CD4-positive, CD25-positive, alpha-beta regulatory T cell (primary cell): Measurements from ENCODE around the gene NACAD. TPM values are rescaled to one million over a fixed set of nuclear protein-coding genes. Genes with fewer than 3 reads are reported as not detected.

Source experiments
- ATAC-seq, 2 donors: fragments of 150-1000 bp; cut with Tn5 transposase; one replicate each; pipeline ENCODE4 v1.10.0; 2021; ENCODE audit warnings: low read depth in 2 of 2, moderate number of reproducible peaks in 2 of 2, moderate library complexity in 1 of 2
- DNase-seq, 3 donors: peaks; one replicate each; pipeline versions ENCODE4 v3.0.0 to v3.0.0-alpha.2; 2012 to 2022; ENCODE audit warnings: mixed read lengths in 1 of 3
- H3K27ac ChIP-seq: one replicate; pipeline ENCODE4 v1.7.0; 2013; ENCODE audit warnings: mild to moderate bottlenecking, low read length; ENCODE audit not compliant: insufficient read depth, poor library complexity, severe bottlenecking
- H3K27me3 ChIP-seq: one replicate; pipeline ENCODE4 v1.7.0; 2013; ENCODE audit warnings: low read length; ENCODE audit not compliant: control insufficient read depth, insufficient read depth
- H3K36me3 ChIP-seq: one replicate; pipeline ENCODE4 v1.7.0; 2013; ENCODE audit warnings: mild to moderate bottlenecking, low read length, moderate library complexity; ENCODE audit not compliant: control insufficient read depth, insufficient read depth
- H3K4me1 ChIP-seq: 2 replicates; pipeline ENCODE4 v1.7.0; 2013; ENCODE audit warnings: mild to moderate bottlenecking, low read length; ENCODE audit not compliant: insufficient read depth, control insufficient read depth, poor library complexity, severe bottlenecking
- H3K4me3 ChIP-seq: one replicate; pipeline ENCODE4 v1.7.0; 2013; ENCODE audit warnings: low read depth, mild to moderate bottlenecking, low read length, moderate library complexity
- H3K9me3 ChIP-seq, 2 experiments: 1 replicate in 1 of 2; 2 replicates in 1 of 2; pipeline ENCODE4 v1.7.0; 2013; ENCODE audit warnings: low read length in 2 of 2, mild to moderate bottlenecking in 1 of 2, moderate library complexity in 1 of 2; ENCODE audit not compliant: control insufficient read depth in 2 of 2
- H3K27ac Mint-ChIP-seq, 3 donors: one replicate each; pipeline ENCODE4 v1.8.0; 2020 to 2022; ENCODE audit warnings: mild to moderate bottlenecking in 3 of 3, mixed read lengths in 3 of 3, moderate library complexity in 2 of 3
- H3K27me3 Mint-ChIP-seq: one replicate; pipeline ENCODE4 v1.8.0; 2022; ENCODE audit warnings: mild to moderate bottlenecking, mixed read lengths
- H3K36me3 Mint-ChIP-seq: one replicate; pipeline ENCODE4 v1.8.0; 2020; ENCODE audit warnings: mixed read lengths
- H3K4me1 Mint-ChIP-seq, 4 donors: one replicate each; pipeline ENCODE4 v1.8.0; 2020 to 2022; ENCODE audit warnings: mixed read lengths in 4 of 4, mild to moderate bottlenecking in 1 of 4
- H3K4me3 Mint-ChIP-seq, 4 donors: one replicate each; pipeline ENCODE4 v1.8.0; 2020 to 2022; ENCODE audit warnings: mild to moderate bottlenecking in 4 of 4, mixed read lengths in 4 of 4, moderate library complexity in 3 of 4
- H3K9me3 Mint-ChIP-seq, 7 donors: one replicate each; pipeline ENCODE4 v1.8.0; 2020 to 2022; ENCODE audit warnings: mixed read lengths in 7 of 7, mild to moderate bottlenecking in 3 of 7, moderate library complexity in 2 of 7
- polyA plus RNA-seq, 4 donors: library from polyadenylated mRNA; unstranded; fragments of 300-500 nt; fragmentation: Illumina TruSeq; gene quantifications; one replicate each; pipeline ENCODE4 v1.2.3, GENCODE V29; 2021
- total RNA-seq: library from RNA; stranded (reverse); gene quantifications from one replicate; pipeline ENCODE4 v1.2.3, GENCODE V29; 2022

NACAD gene
- total and polyA plus RNA-seq, 5 donors from 2014 or later: 0.07 TPM; not detected in 4

GRCh38 chr7:45061806-45062425 lies 26.9 kb downstream of the NACAD start:
- Mint-ChIP-seq H3K4me1 (peaks cover 30 to 92% (median 61%) of the 10 kb centered on the region in 4 donors), H3K27ac (peak overlapping the region; percentile 1 to 79 (median 32)), H3K9me3 (no peaks in the 10 kb centered on the region), H3K27me3 (no peaks in the 10 kb centered on the region), H3K4me3 (peak overlapping the region in 3 of 4 donors; percentile 5 to 75 (median 58)), H3K36me3 (peaks cover 56% of the 10 kb centered on the region)
- Histone ChIP-seq H3K9me3 (no peaks in the 10 kb centered on the region), H3K4me3 (peak overlapping the region; percentile 4), H3K27ac (peak overlapping the region; percentile 41), H3K36me3 (peaks cover 76% of the 10 kb centered on the region), H3K4me1 (peaks cover 49% of the 10 kb centered on the region), H3K27me3 (no peaks in the 10 kb centered on the region)
- no peak for ATAC-seq
- DNase-seq: no peak

- Mint-ChIP-seq H3K4me3 (peak overlapping the region in 3 of 4 donors; percentile 58 to 75 (median 69)), H3K27me3 (no peaks in the 10 kb centered on the region), H3K36me3 (peaks cover 57% of the 10 kb centered on the region), H3K27ac (peak overlapping the region; percentile 32 to 79 (median 51)), H3K4me1 (peaks cover 30 to 93% (median 63%) of the 10 kb centered on the region in 4 donors), H3K9me3 (no peaks in the 10 kb centered on the region)
- peaks cover 49% of the 10 kb centered on the region for H3K4me1 ChIP-seq
- H3K27ac ChIP-seq: peak overlapping the region; percentile 41
- ATAC-seq (no peak), DNase-seq (no peak)
- peaks cover 74% of the 10 kb centered on the region for H3K36me3 ChIP-seq
- H3K27me3 ChIP-seq: no peaks in the 10 kb centered on the region
- H3K9me3 ChIP-seq: no peaks in the 10 kb centered on the region
- H3K4me3 ChIP-seq: peak overlapping the region; percentile 8
These were observed 27.4 kb downstream of the NACAD start for GRCh38 chr7:45061352-45061751.

GRCh38 chr7:45060295-45060694 lies 28.5 kb downstream of the NACAD start:
- Mint-ChIP-seq H3K36me3 (peaks cover 57% of the 10 kb centered on the region), H3K27me3 (no peaks in the 10 kb centered on the region), H3K27ac (peak overlapping the region; percentile 55 to 77 (median 73)), H3K9me3 (no peaks in the 10 kb centered on the region), H3K4me1 (peaks cover 35 to 93% (median 66%) of the 10 kb centered on the region in 4 donors), H3K4me3 (peak overlapping the region in 3 of 4 donors; percentile 30 to 69 (median 52))
- Histone ChIP-seq H3K27me3 (no peaks in the 10 kb centered on the region), H3K4me3 (peak overlapping the region; percentile 8), H3K27ac (peak overlapping the region; percentile 48), H3K4me1 (peaks cover 49% of the 10 kb centered on the region), H3K36me3 (peaks cover 67% of the 10 kb centered on the region), H3K9me3 (no peaks in the 10 kb centered on the region)
- DNase-seq: no peak
- ATAC-seq: no peak

- ATAC-seq (no peak), DNase-seq (no peak)
- peak overlapping the region in 3 of 4 donors; percentile 5 to 80 (median 55) for H3K4me3 Mint-ChIP-seq
- H3K27me3 ChIP-seq: no peaks in the 10 kb centered on the region
- H3K27ac ChIP-seq: peak overlapping the region; percentile 24
- peaks cover 66% of the 10 kb centered on the region for H3K36me3 Mint-ChIP-seq
- peaks cover 61% of the 10 kb centered on the region for H3K36me3 ChIP-seq
- peaks cover 67% of the 10 kb centered on the region for H3K4me1 ChIP-seq
- peak overlapping the region in 2 of 3 donors; percentile 58 to 78 for H3K27ac Mint-ChIP-seq
- H3K9me3 Mint-ChIP-seq: peaks cover 0 to 1% (median 0%) of the 10 kb centered on the region in 7 donors
- peaks cover 41 to 95% (median 82%) of the 10 kb centered on the region in 4 donors for H3K4me1 Mint-ChIP-seq
- no peaks in the 10 kb centered on the region for H3K9me3 ChIP-seq
- no peaks in the 10 kb centered on the region for H3K27me3 Mint-ChIP-seq
- peak overlapping the region; percentile 56 for H3K4me3 ChIP-seq
These were observed 30.9 kb downstream of the NACAD start for GRCh38 chr7:45057878-45058277.

- Histone ChIP-seq H3K4me3 (no peak overlapping the region), H3K4me1 (peaks cover 58% of the 10 kb centered on the region), H3K36me3 (peaks cover 57% of the 10 kb centered on the region), H3K9me3 (no peaks in the 10 kb centered on the region), H3K27ac (no peak overlapping the region), H3K27me3 (no peaks in the 10 kb centered on the region)
- peaks cover 0 to 1% (median 0%) of the 10 kb centered on the region in 7 donors for H3K9me3 Mint-ChIP-seq
- H3K27me3 Mint-ChIP-seq: no peaks in the 10 kb centered on the region
- DNase-seq: no peak
- H3K4me1 Mint-ChIP-seq: peaks cover 32 to 89% (median 74%) of the 10 kb centered on the region in 4 donors
- ATAC-seq: no peak
- peaks cover 57% of the 10 kb centered on the region for H3K36me3 Mint-ChIP-seq
- peak overlapping the region in 2 of 3 donors; percentile 7 to 74 for H3K27ac Mint-ChIP-seq
- peak overlapping the region; percentile 13 to 60 (median 19) for H3K4me3 Mint-ChIP-seq
These were observed 33.1 kb downstream of the NACAD start for GRCh38 chr7:45055594-45056219.

- H3K9me3 ChIP-seq: no peaks in the 10 kb centered on the region
- no peaks in the 10 kb centered on the region for H3K27me3 ChIP-seq
- no peak for ATAC-seq
- H3K4me1 ChIP-seq: peaks cover 56% of the 10 kb centered on the region
- peaks cover 32 to 89% (median 75%) of the 10 kb centered on the region in 4 donors for H3K4me1 Mint-ChIP-seq
- H3K36me3 Mint-ChIP-seq: peaks cover 58% of the 10 kb centered on the region
- H3K27ac Mint-ChIP-seq: peak overlapping the region in 2 of 3 donors; percentile 79 to 93
- no peaks in the 10 kb centered on the region for H3K27me3 Mint-ChIP-seq
- no peak overlapping the region for H3K27ac ChIP-seq
- peak overlapping the region in 3 of 4 donors; percentile 15 to 84 (median 40) for H3K4me3 Mint-ChIP-seq
- H3K36me3 ChIP-seq: peaks cover 59% of the 10 kb centered on the region
- H3K4me3 ChIP-seq: no peak overlapping the region
- H3K9me3 Mint-ChIP-seq: peaks cover 0 to 1% (median 0%) of the 10 kb centered on the region in 7 donors
- DNase-seq: no peak
These were observed 33.8 kb downstream of the NACAD start for GRCh38 chr7:45055016-45055415.

GRCh38 chr7:45054442-45054841 lies 34.3 kb downstream of the NACAD start:
- no peak overlapping the region for H3K4me3 ChIP-seq
- Mint-ChIP-seq H3K27ac (peak overlapping the region; percentile 79 to 93 (median 83)), H3K27me3 (no peaks in the 10 kb centered on the region), H3K4me3 (peak overlapping the region in 2 of 4 donors; percentile 15 to 40), H3K36me3 (peaks cover 61% of the 10 kb centered on the region), H3K4me1 (peaks cover 35 to 86% (median 72%) of the 10 kb centered on the region in 4 donors), H3K9me3 (peaks cover 0 to 1% (median 0%) of the 10 kb centered on the region in 7 donors)
- ATAC-seq (no peak), DNase-seq (no peak)
- peaks cover 56% of the 10 kb centered on the region for H3K4me1 ChIP-seq
- peak overlapping the region; percentile 39 for H3K27ac ChIP-seq
- no peaks in the 10 kb centered on the region for H3K27me3 ChIP-seq
- H3K9me3 ChIP-seq: no peaks in the 10 kb centered on the region
- peaks cover 64% of the 10 kb centered on the region for H3K36me3 ChIP-seq
